NCI-H1694 treated with DMSO at 0.1 percent for 48 hours (cell line): ENCODE results near the gene ATP2A1.
"Not testable (repeated sequence)": the region's sequence is repeated elsewhere in the genome, so short reads cannot be mapped to it uniquely, and the experiment has no call there.

Experiments used
- DNase-seq: peaks from one replicate; lab custom pipeline; 2025; lab: John Stamatoyannopoulos, UW

The ATP2A1 gene

DNA sequence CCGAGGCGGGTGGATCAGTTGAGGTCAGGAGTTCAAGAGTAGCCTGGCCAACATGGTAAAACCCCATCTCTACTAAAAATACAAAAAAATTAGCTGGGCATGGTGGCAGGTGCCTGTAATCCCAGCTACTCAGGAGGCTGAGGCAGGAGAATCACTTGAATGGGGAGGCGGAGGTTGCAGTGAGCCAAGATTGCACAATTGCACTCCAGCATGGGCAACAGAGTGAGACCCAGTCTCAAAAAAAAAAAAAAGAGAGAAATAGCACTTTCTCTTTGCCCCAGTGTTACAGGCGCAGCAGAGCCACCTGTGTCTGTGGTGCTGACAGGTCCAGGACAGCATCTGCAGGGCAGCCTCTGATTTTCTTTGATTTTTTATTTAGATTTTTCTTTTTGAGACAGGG, 3.3 kb downstream of the ATP2A1 start:
- DNase-seq, result not testable (repeated sequence)

- no peak for DNase-seq
These were observed 4.4 kb downstream of the ATP2A1 start for GRCh38 chr16:28882551-28883160.

GRCh38 chr16:28883221-28883996, 5.1 kb downstream of the ATP2A1 start:
- no peak for DNase-seq

DNA sequence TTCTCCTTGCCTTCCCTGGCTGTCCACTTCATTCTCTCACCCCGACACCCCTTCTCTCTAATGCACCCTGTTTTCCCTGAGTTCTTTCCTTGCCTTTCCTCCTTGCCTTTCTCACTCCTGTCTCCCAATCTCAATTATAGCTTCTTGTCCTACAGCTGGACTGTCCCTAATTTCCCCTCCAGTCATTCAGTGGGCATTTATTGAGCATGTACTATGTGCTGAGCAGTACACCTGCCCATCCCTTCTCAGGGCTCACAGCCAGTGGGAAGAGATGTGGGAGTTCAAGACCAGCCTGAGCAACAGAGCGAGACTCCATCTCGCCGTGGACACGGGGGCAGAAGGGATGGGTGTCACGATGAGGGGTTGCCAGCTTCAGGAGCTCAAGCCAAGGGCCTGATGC, 5.8 kb downstream of the ATP2A1 start:
- DNase-seq, result no peak

DNA sequence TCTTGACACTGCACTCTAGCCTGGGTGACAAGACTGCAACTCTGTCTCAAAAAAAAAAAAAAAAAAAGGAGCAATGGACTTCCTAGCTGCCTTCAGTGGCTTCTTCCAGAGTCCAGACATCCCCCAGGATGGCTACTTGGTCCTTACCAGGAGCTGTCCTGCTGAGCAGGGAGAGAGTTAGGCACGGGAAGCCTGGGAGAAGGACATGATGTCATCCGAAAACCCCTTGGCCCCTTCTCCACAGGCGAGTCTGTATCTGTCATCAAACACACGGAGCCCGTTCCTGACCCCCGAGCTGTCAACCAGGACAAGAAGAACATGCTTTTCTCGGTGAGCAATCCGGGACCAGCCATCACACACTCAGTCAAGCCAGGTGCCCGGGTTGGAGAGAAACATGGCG, 8.7 kb downstream of the ATP2A1 start:
- DNase-seq, result no peak

GRCh38 chr16:28890355-28890754, 12.1 kb downstream of the ATP2A1 start:
- DNase-seq, result not testable (repeated sequence)

DNA sequence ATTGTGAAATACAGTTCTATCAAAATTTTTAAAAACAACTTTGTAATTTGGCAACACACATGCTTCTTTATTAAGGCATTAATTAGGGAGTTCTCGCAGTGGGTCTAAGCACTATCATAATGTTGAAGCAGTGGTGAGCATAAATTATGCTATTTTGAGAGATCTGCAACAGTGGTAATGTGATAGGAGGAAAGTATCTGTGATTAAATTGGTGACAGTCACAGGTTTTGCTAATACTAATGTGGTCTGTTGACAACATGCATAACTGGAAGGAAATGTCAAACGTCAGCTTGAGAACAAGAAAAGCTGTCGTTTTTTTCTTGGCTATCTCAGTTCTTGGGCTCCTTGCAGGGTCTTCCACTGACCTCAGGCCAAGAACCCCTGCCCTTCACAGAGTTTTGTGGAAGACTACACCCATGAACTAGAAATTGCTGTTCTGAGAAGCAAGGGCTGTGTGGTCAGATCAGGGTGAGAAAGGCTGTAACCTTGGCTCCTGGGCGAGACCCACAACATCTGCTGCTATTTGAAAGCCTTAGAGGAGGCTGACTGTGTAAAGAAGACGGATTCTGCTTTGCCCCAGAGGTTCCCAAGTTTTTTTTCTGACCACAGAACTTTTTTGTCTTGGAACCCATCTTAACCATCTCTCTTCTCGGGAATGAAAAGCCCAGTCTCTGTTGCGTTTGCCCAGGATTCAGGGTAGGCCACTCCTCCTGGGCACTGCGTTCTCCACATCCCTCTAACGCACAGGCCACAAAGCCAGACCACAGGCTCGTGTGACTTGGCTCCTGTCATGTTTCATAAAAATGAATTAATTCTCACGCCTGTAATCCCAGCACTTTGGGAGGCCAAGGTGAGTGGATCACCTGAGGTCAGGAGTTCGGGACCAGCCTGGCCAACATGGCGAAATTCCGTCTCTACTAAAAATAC, 13.9 kb downstream of the ATP2A1 start:
- no peak for DNase-seq

GRCh38 chr16:28893291-28893690, 15.0 kb downstream of the ATP2A1 start:
- DNase-seq, result no peak

DNA sequence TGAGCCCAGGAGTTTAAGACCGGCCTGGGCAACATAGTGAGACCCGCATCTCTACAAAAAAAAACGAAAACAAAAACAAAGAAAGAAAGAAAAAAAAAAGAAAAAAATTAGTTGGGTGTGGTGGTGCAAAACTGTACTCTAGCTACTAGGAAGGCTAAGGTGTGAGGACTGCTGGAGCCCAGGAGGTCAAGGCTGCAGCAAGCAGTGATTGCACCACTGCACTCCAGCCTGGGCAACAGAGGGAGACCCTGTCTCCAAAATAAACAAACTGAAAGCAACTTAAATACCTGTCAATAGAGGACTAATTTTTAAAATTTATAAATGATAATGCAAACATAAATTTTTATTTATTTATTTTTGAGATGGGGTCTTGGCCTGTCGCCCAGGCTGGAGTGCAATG, 17.3 kb downstream of the ATP2A1 start:
- DNase-seq, result no peak

DNA sequence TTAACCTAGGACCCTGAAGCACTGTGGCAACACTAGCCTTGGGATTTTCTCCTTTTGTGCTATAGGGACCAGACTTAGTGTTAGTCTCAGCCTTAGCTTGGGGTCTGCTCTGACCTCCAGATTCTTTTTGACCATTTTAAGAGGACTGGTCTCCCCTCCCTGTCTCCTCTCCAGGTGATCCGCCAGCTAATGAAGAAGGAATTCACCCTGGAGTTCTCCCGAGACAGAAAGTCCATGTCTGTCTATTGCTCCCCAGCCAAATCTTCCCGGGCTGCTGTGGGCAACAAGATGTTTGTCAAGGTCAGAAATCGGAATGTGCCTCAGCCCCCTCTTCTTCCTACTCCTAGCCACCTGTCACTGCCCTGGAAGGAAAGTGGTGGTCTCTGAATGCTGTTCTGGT, 19.5 kb downstream of the ATP2A1 start:
- DNase-seq, result no peak

DNA sequence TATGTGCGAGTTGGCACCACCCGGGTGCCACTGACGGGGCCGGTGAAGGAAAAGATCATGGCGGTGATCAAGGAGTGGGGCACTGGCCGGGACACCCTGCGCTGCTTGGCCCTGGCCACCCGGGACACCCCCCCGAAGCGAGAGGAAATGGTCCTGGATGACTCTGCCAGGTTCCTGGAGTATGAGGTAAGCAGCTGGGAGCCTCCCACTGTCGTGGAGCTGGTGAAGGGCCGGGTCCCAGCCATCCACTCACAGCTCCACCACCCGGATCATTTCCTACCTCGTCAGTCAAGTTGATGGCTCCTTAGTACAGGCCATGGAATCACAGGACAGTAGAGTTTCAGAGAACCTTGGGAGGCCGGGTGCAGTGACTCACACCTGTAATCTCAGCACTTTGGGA, 20.0 kb downstream of the ATP2A1 start:
- DNase-seq, result no peak

DNA sequence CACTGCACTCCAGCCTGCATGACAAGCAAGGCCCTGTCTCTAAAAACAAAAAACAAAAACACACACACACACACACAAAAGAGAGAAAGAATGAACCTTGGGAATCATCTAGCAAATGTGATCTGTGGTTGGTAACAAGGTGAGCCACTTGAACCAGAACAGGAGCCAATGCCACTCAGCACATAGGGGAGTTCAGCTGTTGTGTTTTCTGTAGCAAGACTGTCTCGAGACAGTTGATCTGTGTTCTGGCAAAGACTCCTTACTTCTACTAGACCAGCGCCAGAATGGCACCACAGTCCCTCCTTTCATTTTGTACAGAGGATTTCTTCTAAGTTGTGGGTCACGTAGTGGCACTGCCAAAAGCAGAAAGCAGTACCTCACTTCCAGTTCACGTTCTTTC, 20.7 kb downstream of the ATP2A1 start:
- DNase-seq, result no peak

DNA sequence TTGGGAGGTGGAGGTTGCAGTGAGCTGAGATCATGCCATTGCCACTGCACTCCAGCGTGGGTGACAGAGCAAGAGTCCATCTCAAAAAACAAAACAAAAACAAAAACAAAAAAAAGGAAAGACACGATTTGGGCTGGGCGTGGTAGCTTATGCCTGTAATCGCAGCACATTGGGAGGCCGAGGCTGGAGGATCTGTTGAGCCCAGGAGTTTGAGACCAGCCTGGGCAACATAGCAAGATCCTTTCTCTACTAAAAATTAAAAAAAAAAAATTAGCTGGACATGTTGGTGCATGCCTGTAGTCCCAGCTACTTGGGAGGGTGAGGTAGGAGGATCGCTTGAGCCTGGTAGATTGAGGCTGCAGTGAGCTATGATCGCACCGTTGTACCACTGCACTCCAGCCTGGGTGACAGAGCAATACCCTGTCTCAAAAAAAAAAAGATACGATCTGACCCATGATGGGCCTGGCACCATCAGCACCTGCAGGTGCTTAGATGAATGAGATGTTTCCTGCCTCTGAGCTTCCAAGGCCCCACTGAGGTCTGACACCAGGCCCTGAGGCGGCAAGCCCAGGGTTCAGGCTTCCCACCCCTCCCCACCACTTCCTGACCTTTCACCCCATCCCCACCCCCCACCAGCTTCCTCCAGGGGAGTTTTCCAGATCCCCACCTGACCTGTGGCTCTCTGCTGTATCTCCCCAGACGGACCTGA, 21.7 kb downstream of the ATP2A1 start:
- DNase-seq, result no peak

DNA sequence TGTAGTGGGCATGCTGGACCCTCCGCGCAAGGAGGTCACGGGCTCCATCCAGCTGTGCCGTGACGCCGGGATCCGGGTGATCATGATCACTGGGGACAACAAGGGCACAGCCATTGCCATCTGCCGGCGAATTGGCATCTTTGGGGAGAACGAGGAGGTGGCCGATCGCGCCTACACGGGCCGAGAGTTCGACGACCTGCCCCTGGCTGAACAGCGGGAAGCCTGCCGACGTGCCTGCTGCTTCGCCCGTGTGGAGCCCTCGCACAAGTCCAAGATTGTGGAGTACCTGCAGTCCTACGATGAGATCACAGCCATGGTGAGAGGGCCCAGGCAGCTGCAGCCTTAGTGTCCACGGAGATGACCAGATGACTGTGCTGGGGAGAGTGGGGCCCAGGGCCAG, 22.3 kb downstream of the ATP2A1 start:
- DNase-seq, result no peak

GRCh38 chr16:28901862-28902261, 23.6 kb downstream of the ATP2A1 start:
- no peak for DNase-seq

DNA sequence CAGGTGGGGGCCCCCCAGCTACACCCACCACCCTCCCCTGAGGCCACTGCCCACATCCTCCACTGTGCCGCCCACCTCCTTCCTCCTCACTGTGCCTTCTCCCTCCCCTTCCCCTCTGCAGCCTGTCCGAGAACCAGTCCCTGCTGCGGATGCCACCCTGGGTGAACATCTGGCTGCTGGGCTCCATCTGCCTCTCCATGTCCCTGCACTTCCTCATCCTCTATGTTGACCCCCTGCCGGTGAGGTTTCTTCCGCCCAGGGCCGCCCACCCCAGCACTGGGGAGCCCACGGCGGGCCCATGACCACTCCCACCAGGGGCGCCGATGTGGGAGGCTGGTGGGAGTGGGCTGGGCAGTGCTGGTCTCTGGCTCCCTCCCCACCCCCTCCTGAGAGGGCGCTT, 24.6 kb downstream of the ATP2A1 start:
- no peak for DNase-seq

- DNase-seq, result no peak
These were observed 25.2 kb downstream of the ATP2A1 start for GRCh38 chr16:28903344-28904042.

GRCh38 chr16:28904363-28904762, 26.1 kb downstream of the ATP2A1 start:
- DNase-seq, result no peak

- DNase-seq, result no peak
These were observed 26.5 kb downstream of the ATP2A1 start for GRCh38 chr16:28904828-28905227.

- no peak for DNase-seq
These were observed 27.0 kb downstream of the ATP2A1 start for GRCh38 chr16:28905229-28905754.

- no peak for DNase-seq
These were observed 27.6 kb downstream of the ATP2A1 start for GRCh38 chr16:28905800-28906372.
